Activated naive CD8-positive, alpha-beta T cell treated with anti-CD3 and anti-CD28 coated beads, Interleukin-2, amount 10 ng/mL, durations not matched to agents 7 days and 5 days (primary cell): ENCODE measurements around the gene ROS1. TPM values are rescaled to one million over a fixed set of nuclear protein-coding genes. Genes with fewer than 3 reads are reported as not detected.
A peak's percentile ranks its signal among the peaks of the same experiment; 100 is the strongest.

ENCODE experiments used
- ATAC-seq: fragments of 150-1000 bp; cut with Tn5 transposase; one replicate; pipeline ENCODE4 v1.10.0; 2021; ENCODE audit warnings: low read depth, moderate library complexity
- POLR2A ChIA-PET: fragments of 350-600 bp; sonication (Branson Sonifier 250); formaldehyde crosslinking; loops from one replicate; lab custom pipeline; 2021; ENCODE audit warnings: antibody characterized with exemption; lab: Charles Lee
- DNase-seq: peaks from one replicate; pipeline ENCODE4 v3.0.0; 2021
- H3K27ac Mint-ChIP-seq: one replicate; pipeline ENCODE4 v1.8.0; 2022; ENCODE audit warnings: mild to moderate bottlenecking, mixed read lengths
- H3K27me3 Mint-ChIP-seq: one replicate; pipeline ENCODE4 v1.8.0; 2022; ENCODE audit warnings: mild to moderate bottlenecking, moderate library complexity, mixed read lengths
- H3K36me3 Mint-ChIP-seq: one replicate; pipeline ENCODE4 v1.8.0; 2021; ENCODE audit warnings: mild to moderate bottlenecking, mixed read lengths
- H3K4me1 Mint-ChIP-seq: one replicate; pipeline ENCODE4 v1.8.0; 2021; ENCODE audit warnings: mixed read lengths
- H3K4me3 Mint-ChIP-seq: one replicate; pipeline ENCODE4 v1.8.0; 2022; ENCODE audit warnings: mild to moderate bottlenecking, moderate library complexity, mixed read lengths
- H3K9me3 Mint-ChIP-seq: one replicate; pipeline ENCODE4 v1.8.0; 2021; ENCODE audit warnings: mixed read lengths
- total RNA-seq, 2 experiments: library from RNA; stranded (reverse); gene quantifications; one replicate each; pipeline ENCODE4 v1.2.3, GENCODE V29; 2021

The ROS1 gene
- total RNA-seq, 2 experiments from 2014 or later: not detected

DNA sequence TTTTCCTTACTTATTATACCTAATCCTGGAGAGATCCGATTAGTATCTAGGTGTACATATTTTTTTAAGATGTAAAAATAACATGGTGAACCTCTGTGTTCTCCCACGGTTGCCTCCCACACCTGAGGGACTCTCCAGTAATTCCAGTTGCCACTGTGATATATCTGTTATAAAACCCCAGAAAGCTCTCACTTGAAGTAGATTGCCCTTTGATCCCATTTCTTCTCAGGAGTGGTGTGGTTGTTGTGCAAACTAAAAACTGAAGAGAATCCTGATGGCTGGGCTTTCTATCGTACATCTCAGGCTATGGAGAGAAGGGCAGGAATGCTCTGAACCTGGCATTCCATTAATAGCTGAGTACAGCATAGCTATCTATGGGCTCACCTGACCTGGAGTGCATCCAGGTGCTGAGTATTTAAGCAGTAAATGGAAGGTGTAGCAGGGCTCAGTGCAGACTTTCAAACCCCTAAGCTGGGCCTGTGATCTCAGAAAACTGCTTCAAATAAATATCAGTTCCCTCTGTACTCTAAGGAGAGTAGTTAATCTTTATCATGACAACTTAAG, 119.4 kb downstream of the ROS1 start:
- POLR2A ChIA-PET: no interaction called here

DNA sequence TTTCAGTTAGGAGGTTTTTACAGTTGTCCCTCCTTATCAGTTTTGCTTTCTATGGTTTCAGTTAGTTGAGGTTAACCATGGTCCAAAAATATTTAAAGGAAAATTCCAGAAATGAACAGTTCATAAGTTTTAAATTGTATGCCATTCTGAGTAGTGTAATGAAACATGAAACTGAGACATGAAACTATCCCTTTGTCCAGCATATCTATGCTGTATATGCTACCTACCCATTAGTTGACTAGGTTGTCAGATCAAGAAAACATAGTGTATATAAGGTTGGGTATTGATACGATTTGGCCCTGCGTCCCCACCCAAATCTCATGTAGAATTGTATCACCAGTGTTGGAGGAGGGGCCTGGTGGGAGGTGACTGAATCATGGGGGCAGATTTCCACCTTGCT, 121.3 kb downstream of the ROS1 start:
- DNase-seq (no peak), ATAC-seq (no peak)
- no peaks in the 10 kb centered on the region for H3K4me1 Mint-ChIP-seq
- no peaks in the 10 kb centered on the region for H3K36me3 Mint-ChIP-seq
- POLR2A ChIA-PET: no interaction called here
- H3K4me3 Mint-ChIP-seq: no peak overlapping the region
- no peak overlapping the region for H3K27ac Mint-ChIP-seq
- peaks cover 4% of the 10 kb centered on the region for H3K27me3 Mint-ChIP-seq
- no peaks in the 10 kb centered on the region for H3K9me3 Mint-ChIP-seq

More for the DNA sequence above, 119.4 kb downstream of the ROS1 start:
- Mint-ChIP-seq H3K4me1 (no peaks in the 10 kb centered on the region), H3K9me3 (no peaks in the 10 kb centered on the region), H3K27me3 (peaks cover 4% of the 10 kb centered on the region), H3K4me3 (no peak overlapping the region), H3K36me3 (no peaks in the 10 kb centered on the region), H3K27ac (no peak overlapping the region)
- ATAC-seq (no peak), DNase-seq (no peak)

DNA sequence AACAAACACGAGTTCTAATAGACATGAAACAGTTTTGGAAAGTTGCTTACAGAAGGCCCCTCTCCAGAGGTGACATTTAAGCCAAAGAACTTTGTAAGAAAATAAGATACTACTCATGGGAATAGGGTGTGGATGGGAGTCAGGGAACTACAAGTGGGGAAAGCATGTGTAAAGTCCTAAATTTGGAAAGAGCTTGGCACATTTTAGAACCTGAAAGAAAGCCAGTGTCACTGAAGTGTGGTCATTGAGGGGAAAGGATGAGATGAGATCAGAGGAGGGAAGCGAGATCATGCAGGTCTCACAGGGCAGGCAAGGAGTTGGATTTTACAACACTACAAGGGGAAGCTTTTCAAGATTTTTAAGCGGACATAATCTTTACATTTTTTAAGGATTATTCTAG, 122.4 kb downstream of the ROS1 start:
- DNase-seq (no peak), ATAC-seq (no peak)
- H3K27ac Mint-ChIP-seq: no peak overlapping the region
- no peaks in the 10 kb centered on the region for H3K27me3 Mint-ChIP-seq
- no peak overlapping the region for H3K4me3 Mint-ChIP-seq
- H3K36me3 Mint-ChIP-seq: no peaks in the 10 kb centered on the region
- no peaks in the 10 kb centered on the region for H3K4me1 Mint-ChIP-seq
- POLR2A ChIA-PET: no interaction called here
- H3K9me3 Mint-ChIP-seq: no peaks in the 10 kb centered on the region

DNA sequence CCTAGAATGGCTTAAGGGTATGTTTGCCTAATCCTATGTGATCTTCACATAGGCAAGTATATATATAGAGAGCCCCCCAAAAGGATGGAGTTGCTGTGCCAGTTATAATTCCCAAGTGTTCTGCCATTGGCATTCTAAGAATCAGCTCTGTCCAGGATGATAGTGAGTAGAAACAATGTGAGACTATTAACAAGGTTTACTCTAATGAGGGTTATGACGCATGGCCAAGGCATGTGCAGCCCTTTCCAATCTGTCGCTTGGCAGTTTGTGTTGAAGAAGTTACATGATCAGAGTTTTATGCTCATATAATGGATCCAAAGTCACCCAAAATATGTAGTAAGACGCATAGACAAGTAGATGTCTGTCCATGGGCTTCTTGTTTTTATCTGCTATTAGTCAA, 126.8 kb downstream of the ROS1 start:
- Mint-ChIP-seq H3K4me3 (no peak overlapping the region), H3K36me3 (no peaks in the 10 kb centered on the region), H3K4me1 (no peaks in the 10 kb centered on the region), H3K27ac (no peak overlapping the region), H3K27me3 (no peaks in the 10 kb centered on the region), H3K9me3 (no peaks in the 10 kb centered on the region)
- no peak for DNase-seq
- ATAC-seq: no peak
- POLR2A ChIA-PET: no interaction called here

DNA sequence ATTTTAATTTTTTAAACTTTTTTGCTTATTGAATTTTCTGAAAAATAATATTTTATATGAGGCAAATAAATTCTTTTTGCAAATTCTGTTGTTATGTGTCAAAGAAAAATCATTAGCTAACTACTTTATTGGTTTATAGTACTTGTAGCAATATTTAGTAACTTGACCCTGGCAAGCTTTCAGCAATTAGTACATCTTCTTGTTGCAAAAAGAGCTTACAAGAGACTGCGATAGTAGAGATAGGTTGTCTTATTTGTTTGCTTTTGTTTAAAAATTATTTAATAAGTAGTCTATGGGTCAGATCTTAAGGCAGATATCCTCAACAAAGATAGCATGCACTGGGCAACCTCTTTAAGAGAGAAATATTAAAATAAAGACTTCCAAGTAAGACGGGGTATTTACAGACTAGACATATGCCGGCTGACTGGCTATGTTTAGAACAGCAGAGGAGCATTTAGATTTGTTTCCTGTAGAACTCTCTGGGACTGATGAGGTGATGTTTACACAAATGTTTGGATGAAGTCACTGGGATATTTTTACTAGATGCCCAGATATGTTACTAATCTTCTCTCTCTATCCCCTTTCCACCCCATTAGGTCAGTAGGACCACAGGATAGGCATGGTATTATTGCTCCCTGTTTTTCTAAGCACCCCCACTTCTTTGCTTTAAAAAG, 135.4 kb downstream of the ROS1 start:
- no peak for ATAC-seq
- POLR2A ChIA-PET: no interaction called here
- Mint-ChIP-seq H3K27ac (no peak overlapping the region), H3K4me3 (no peak overlapping the region), H3K27me3 (peaks cover 4% of the 10 kb centered on the region), H3K36me3 (no peaks in the 10 kb centered on the region), H3K4me1 (no peaks in the 10 kb centered on the region), H3K9me3 (no peaks in the 10 kb centered on the region)
- no peak for DNase-seq

DNA sequence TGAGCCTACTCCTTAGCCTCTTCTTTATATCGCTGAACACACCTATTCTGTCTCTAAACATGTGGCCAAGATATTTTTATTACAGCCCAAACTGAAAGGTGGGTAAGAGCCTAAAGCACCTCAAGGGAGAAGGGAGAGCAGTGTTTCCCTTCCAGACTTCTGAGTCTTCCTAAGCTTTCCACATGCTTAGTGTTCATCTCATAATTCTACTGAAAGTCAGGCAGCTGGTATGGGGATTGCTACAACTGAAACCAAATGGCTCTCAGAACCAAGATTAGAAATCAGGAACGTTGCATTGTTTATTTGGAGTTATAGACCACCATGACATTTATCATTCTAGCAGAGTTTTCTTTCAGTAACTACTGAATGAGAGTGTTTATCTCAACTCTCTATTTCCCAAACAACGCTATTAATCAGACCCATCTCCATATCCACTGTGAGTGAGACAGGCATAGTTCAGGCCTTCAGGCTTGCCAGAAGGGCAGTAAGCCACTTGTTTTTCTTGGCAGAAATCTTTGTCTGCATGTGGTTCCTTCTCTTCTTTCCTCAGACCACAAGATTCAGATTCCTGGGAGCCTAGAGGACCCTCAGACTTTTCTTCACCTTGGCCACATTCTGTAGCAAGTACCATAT, 137.5 kb downstream of the ROS1 start:
- POLR2A ChIA-PET: no interaction called here
- ATAC-seq (no peak), DNase-seq (no peak)
- H3K27me3 Mint-ChIP-seq: peaks cover 6% of the 10 kb centered on the region
- no peak overlapping the region for H3K27ac Mint-ChIP-seq
- H3K4me1 Mint-ChIP-seq: no peaks in the 10 kb centered on the region
- H3K4me3 Mint-ChIP-seq: no peak overlapping the region
- no peaks in the 10 kb centered on the region for H3K36me3 Mint-ChIP-seq
- peaks cover 2% of the 10 kb centered on the region for H3K9me3 Mint-ChIP-seq

DNA sequence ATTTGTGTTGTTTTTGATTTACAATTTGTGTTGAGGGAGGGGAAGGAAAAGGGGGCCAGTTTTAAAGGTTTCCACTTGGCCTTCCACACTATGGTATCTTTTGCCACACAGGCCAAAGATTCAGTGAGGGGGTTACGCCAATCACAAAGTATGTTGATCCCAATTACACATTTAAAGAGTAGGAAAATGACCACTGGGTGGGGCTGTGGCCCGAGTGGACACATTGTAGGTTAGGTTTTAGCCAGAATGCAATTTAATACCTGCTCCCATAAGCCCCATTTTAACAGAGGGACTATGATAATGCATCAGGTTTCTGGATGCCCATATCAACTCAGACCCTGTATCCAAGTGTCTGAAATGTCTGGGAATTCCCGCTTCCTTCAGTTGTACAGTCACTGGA, 144.8 kb downstream of the ROS1 start:
- no peaks in the 10 kb centered on the region for H3K4me1 Mint-ChIP-seq
- no peak overlapping the region for H3K4me3 Mint-ChIP-seq
- DNase-seq (no peak), ATAC-seq (no peak)
- POLR2A ChIA-PET: no interaction called here
- no peaks in the 10 kb centered on the region for H3K36me3 Mint-ChIP-seq
- H3K27me3 Mint-ChIP-seq: peaks cover 14% of the 10 kb centered on the region
- H3K9me3 Mint-ChIP-seq: peaks cover 2% of the 10 kb centered on the region
- no peak overlapping the region for H3K27ac Mint-ChIP-seq

DNA sequence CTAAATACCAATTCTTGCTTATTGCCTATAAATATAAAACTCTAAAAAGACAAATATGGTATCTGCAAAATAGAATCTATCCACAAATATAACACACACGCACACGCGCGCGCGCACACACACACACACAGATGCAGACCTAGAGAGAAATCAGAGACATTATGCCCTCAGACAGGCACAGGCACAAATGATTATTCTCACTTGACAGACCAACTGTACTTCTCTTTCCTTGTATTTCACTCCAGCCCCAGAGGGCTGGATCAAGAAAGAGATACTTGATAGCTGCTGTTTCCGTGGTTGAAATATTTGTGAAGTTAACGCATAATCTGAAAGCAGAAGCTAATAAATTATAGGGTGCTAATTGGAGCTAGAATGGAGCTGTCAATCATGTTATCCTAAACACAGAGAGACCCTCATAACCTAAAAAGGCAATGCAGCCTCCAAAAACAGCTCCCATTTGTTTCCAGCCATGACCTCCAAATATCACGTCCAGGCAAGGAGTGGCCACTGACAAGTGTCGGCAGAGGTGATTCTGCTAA, 148.9 kb downstream of the ROS1 start:
- Mint-ChIP-seq H3K4me3 (no peak overlapping the region), H3K27me3 (peaks cover 46% of the 10 kb centered on the region), H3K4me1 (no peaks in the 10 kb centered on the region), H3K9me3 (no peaks in the 10 kb centered on the region), H3K27ac (no peak overlapping the region), H3K36me3 (no peaks in the 10 kb centered on the region)
- DNase-seq: no peak
- ATAC-seq: no peak
- POLR2A ChIA-PET: no interaction called here

DNA sequence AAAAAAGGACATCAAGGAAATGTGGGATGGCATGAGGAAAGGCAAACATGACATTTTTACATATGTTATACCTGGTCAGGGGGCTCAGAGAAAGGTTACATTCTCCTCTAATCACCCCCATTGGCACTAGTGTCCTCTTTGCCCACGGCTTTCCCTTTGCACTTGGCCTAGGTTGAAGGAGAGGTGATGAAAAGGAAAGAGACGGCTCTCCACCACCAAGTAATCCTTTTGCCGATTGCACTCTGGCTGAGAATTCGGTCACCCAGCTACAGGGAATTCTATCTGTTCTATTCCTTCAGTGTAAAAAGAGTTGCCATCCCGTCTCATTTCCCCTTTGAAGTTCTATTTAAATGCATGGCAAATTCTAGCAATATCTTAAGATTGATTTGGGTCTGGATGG, 150.0 kb downstream of the ROS1 start:
- ATAC-seq: no peak
- no peaks in the 10 kb centered on the region for H3K4me1 Mint-ChIP-seq
- no peaks in the 10 kb centered on the region for H3K9me3 Mint-ChIP-seq
- H3K27me3 Mint-ChIP-seq: peaks cover 54% of the 10 kb centered on the region
- H3K4me3 Mint-ChIP-seq: no peak overlapping the region
- POLR2A ChIA-PET: no interaction called here
- DNase-seq: no peak
- no peaks in the 10 kb centered on the region for H3K36me3 Mint-ChIP-seq
- no peak overlapping the region for H3K27ac Mint-ChIP-seq

DNA sequence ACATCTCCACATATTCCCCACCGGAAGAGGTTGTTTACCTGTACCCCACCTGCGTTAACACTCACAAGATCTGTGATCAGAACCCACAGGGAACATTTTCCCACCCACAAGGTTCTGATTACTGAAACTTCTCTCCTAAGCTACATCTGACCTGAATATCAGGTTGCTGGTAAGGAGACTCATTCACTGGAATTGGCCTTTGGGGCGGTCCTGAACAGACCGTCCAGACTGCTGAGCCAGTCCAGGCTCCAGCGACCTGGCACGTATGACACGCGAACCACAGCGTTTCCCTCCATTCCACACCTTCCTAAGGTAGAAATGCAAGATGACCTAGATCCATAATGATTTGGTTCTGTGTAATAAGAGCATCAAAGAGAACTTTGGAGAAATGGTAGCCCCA, 150.5 kb downstream of the ROS1 start:
- Mint-ChIP-seq H3K4me1 (no peaks in the 10 kb centered on the region), H3K27me3 (peaks cover 55% of the 10 kb centered on the region), H3K27ac (no peak overlapping the region), H3K36me3 (no peaks in the 10 kb centered on the region), H3K4me3 (no peak overlapping the region), H3K9me3 (no peaks in the 10 kb centered on the region)
- DNase-seq (no peak), ATAC-seq (no peak)
- POLR2A ChIA-PET: no interaction called here

DNA sequence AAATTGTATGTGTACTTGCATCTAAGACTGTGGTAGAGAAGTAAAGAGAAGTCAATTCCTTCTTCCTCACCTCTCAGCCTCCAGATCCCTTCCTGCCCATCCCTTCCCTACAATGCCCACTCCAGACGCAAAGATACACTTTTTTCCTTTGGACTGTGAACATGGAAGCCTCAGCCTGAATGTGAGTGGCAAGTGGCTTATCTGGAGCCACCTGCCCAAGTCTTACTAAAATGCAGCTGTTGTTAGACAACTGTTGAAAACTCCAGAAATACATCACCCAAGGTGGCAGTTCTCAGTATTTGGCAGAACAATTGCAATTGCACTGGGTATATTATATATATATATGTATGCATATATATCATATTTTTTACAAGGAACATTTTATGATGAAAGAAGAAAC, 152.9 kb downstream of the ROS1 start:
- ATAC-seq: no peak
- H3K4me1 Mint-ChIP-seq: peaks cover 3% of the 10 kb centered on the region
- no peak overlapping the region for H3K27ac Mint-ChIP-seq
- DNase-seq: no peak
- no peaks in the 10 kb centered on the region for H3K36me3 Mint-ChIP-seq
- H3K27me3 Mint-ChIP-seq: peaks cover 70% of the 10 kb centered on the region
- POLR2A ChIA-PET: no interaction called here
- H3K9me3 Mint-ChIP-seq: no peaks in the 10 kb centered on the region
- no peak overlapping the region for H3K4me3 Mint-ChIP-seq

DNA sequence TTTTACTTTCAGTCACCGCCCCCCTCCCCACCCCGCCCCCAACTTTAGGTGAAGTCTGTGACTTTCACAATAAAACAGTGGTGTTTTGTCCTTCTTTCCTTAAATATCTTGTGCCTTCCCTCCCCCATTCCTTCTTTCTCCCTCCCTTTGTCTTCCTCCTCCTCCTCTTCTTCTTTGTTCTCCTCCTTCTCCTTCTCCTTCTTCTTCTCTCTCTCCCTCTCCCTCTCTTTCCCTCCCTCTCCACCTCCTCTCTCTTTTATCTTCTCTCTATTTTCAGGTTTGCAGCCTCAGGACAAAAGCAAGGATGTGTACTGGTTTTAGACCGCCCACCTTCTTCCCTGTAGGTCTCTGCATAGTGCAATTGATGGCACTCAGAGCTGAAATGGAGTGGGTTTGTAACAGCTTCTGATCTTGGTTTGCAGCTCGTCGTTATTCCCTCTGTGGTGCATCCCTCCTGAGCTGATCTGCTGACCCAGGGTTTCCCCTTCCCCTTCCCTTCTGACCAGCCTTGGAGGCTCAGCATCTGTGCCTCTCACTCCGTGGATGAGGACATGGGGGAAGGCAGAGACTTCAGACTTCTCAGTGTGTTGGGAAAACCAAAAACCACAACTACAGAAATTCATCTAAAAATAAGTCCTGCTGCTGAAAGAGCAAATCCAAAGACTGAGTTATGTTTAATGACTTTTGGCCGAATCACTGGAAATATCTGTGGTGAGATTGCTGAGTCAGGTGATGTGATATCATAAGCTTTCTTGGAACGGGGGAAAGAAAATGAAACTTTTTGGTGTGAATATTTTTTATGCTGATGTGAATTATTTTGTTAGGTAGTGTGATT, 153.5 kb downstream of the ROS1 start:
- Mint-ChIP-seq H3K27ac (no peak overlapping the region), H3K36me3 (no peaks in the 10 kb centered on the region), H3K4me3 (no peak overlapping the region), H3K4me1 (peaks cover 3% of the 10 kb centered on the region), H3K9me3 (no peaks in the 10 kb centered on the region), H3K27me3 (peaks cover 76% of the 10 kb centered on the region)
- ATAC-seq (no peak), DNase-seq (no peak)
- POLR2A ChIA-PET: no interaction called here

DNA sequence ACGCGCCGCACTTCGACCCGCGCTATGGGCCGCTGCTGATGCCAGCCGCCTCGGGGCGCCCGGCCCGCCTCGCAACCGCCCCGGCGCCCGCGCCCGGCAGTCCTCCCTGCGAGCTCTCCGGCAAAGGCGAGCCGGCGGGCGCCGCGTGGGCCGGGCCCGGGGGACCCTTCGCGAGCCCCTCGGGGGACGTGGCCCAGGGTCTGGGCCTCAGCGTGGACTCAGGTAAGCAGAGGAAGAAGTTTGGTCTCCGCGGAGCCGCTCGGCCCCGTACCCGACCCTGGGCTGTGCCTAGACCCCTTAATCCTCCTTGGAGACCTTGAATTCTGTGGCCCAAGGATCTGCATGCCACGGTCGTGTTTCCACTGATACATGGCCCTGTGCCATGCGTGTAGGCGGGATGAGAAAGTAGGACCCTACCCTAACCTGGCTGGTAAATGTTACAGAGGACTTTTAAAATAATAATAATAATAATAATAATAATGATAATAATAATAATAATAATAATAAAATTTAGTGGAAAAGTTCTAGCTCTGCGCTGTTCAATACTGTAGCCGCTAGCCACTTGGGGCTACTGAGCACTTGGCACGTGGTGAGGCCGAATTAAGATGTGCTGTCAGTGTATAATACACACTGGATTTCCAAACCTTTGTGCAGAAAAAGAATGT, 154.8 kb downstream of the ROS1 start:
- DNase-seq: peak; percentile 34
- H3K27ac Mint-ChIP-seq: no peak overlapping the region
- no peaks in the 10 kb centered on the region for H3K36me3 Mint-ChIP-seq
- POLR2A ChIA-PET: no interaction called here
- peaks cover 87% of the 10 kb centered on the region for H3K27me3 Mint-ChIP-seq
- H3K4me1 Mint-ChIP-seq: peaks cover 3% of the 10 kb centered on the region
- H3K9me3 Mint-ChIP-seq: no peaks in the 10 kb centered on the region
- no peak for ATAC-seq
- no peak overlapping the region for H3K4me3 Mint-ChIP-seq
